ENCODE results near the gene POLR2M.

POLR2M gene

GRCh38 chr15:57718309-57718708, 11.8 kb downstream of the POLR2M start:
- Histone ChIP-seq H3K36me3 (ENCODE audit: low read length) (peaks cover 9% of the 10 kb centered on the region; the same call in 1 of the 2 replicates), H3K4me3 (ENCODE audit: insufficient read depth, low read length, poor library complexity, severe bottlenecking) (no peak overlapping the region), H3K27ac (ENCODE audit: low read depth, low read length) (no peak overlapping the region), H3K79me2 (ENCODE audit: insufficient read depth, low read length) (no peaks in the 10 kb centered on the region), H3F3A (ENCODE audit: insufficient read depth) (0 out of 2 replicates have a peak, but pooled peaks cover 3% of the 10 kb centered on the region), H4K20me1 (ENCODE audit: low read depth, low read length) (no peaks in the 10 kb centered on the region), H2AFZ (ENCODE audit: low read depth, low read length, severe bottlenecking) (no peak overlapping the region), H3K27me3 (ENCODE audit: low read length) (no peaks in the 10 kb centered on the region), H3K9me2 (replicated peaks; ENCODE audit: insufficient read depth, low read length) (no peaks in the 10 kb centered on the region), H3K9me3 (ENCODE audit: insufficient read depth, low read length) (no peaks in the 10 kb centered on the region), H3K9ac (ENCODE audit: low read length) (no peak overlapping the region), H3K4me2 (ENCODE audit: low read depth, low read length, poor library complexity, severe bottlenecking) (no peak overlapping the region)
- no peak for TF ChIP-seq CTCF (IDR thresholded peaks at IDR 0.05; ENCODE audit: insufficient read depth, low read length, poor library complexity, severe bottlenecking)

GRCh38 chr15:57720867-57721266, 14.4 kb downstream of the POLR2M start:
- peaks cover 9% of the 10 kb centered on the region; the same call in 1 of the 2 replicates for H3K36me3 ChIP-seq (ENCODE audit: low read length)
- no peak overlapping the region for H3K27ac ChIP-seq (ENCODE audit: low read depth, low read length)
- H3K27me3 ChIP-seq (ENCODE audit: low read length), result no peaks in the 10 kb centered on the region
- no peaks in the 10 kb centered on the region for H3K79me2 ChIP-seq (ENCODE audit: insufficient read depth, low read length)
- H3K9me2 ChIP-seq (replicated peaks; ENCODE audit: insufficient read depth, low read length), result no peaks in the 10 kb centered on the region
- H3F3A ChIP-seq (ENCODE audit: insufficient read depth), result 0 out of 2 replicates have a peak, but pooled peaks cover 3% of the 10 kb centered on the region
- H2AFZ ChIP-seq (ENCODE audit: low read depth, low read length, severe bottlenecking), result no peak overlapping the region
- H3K4me3 ChIP-seq (ENCODE audit: insufficient read depth, low read length, poor library complexity, severe bottlenecking), result no peak overlapping the region
- H4K20me1 ChIP-seq (ENCODE audit: low read depth, low read length), result no peaks in the 10 kb centered on the region
- no peak overlapping the region for H3K4me2 ChIP-seq (ENCODE audit: low read depth, low read length, poor library complexity, severe bottlenecking)
- H3K9ac ChIP-seq (ENCODE audit: low read length), result no peak overlapping the region
- TF ChIP-seq EZH2phosphoT487 (conservative IDR thresholded peaks at IDR 0.05; ENCODE audit: low read length) (no peak), CTCF (IDR thresholded peaks at IDR 0.05; ENCODE audit: insufficient read depth, low read length, poor library complexity, severe bottlenecking) (no peak)
- H3K9me3 ChIP-seq (ENCODE audit: insufficient read depth, low read length), result no peaks in the 10 kb centered on the region

DNA sequence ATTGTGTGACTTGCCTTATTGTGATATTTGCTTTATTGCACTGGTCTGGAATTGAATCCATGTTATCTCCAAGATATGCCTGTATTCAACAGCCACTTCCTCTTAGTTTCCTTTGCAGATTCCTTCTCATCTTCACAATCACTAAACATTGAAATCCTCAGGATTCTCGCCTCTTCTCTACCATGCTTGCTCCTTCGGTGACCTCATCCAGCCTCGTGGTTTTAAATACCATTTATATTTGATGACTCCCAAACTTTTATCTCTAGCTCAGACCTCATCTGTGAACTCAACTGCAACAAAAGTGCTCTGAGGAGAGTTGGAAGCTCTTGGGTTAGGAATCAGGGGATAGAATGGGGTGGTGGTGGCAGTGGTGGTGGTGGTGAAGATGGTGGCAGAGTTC, 19.9 kb downstream of the POLR2M start:
- H3K27me3 ChIP-seq (ENCODE audit: low read length), result no peaks in the 10 kb centered on the region
- no peaks in the 10 kb centered on the region for H3K36me3 ChIP-seq (ENCODE audit: low read length)
- no peak overlapping the region for H3K4me2 ChIP-seq (ENCODE audit: low read depth, low read length, poor library complexity, severe bottlenecking)
- TF ChIP-seq CTCF (IDR thresholded peaks at IDR 0.05; ENCODE audit: insufficient read depth, low read length, poor library complexity, severe bottlenecking) (no peak), EZH2phosphoT487 (conservative IDR thresholded peaks at IDR 0.05; ENCODE audit: low read length) (no peak)
- no peak overlapping the region for H3K4me3 ChIP-seq (ENCODE audit: insufficient read depth, low read length, poor library complexity, severe bottlenecking)
- H3K27ac ChIP-seq (ENCODE audit: low read depth, low read length), result no peak overlapping the region
- no peaks in the 10 kb centered on the region for H3K9me3 ChIP-seq (ENCODE audit: insufficient read depth, low read length)
- H3F3A ChIP-seq (ENCODE audit: insufficient read depth), result no peaks in the 10 kb centered on the region
- no peak overlapping the region for H3K9ac ChIP-seq (ENCODE audit: low read length)
- no peaks in the 10 kb centered on the region for H3K79me2 ChIP-seq (ENCODE audit: insufficient read depth, low read length)
- H4K20me1 ChIP-seq (ENCODE audit: low read depth, low read length), result no peaks in the 10 kb centered on the region
- no peaks in the 10 kb centered on the region for H3K9me2 ChIP-seq (replicated peaks; ENCODE audit: insufficient read depth, low read length)
- no peak overlapping the region for H2AFZ ChIP-seq (ENCODE audit: low read depth, low read length, severe bottlenecking)

Data from SU-DHL-6 (cell line).